Cardiac septum (tissue), 1 donor: ENCODE results near the gene HPRT1. TPM values are rescaled to one million over a fixed set of nuclear protein-coding genes. Genes with fewer than 3 reads are reported as not detected.
A peak's percentile ranks its signal among the peaks of the same experiment; 100 is the strongest.
"Not testable (repeated sequence)": the region's sequence is repeated elsewhere in the genome, so short reads cannot be mapped to it uniquely, and the experiment has no call there.

Experiments used
- DNase-seq: peaks from one replicate; pipeline ENCODE4 v3.0.0-alpha.2; 2020; ENCODE audit warnings: low spot score
- intact Hi-C: fragments of 100-400 bp; cut with DNase I; formaldehyde crosslinking; loops from one replicate; pipeline ENCODE4 v1.14.0; 2022
- long read RNA-seq: library from polyadenylated mRNA; unstranded; transcript quantifications from one replicate; pipeline ENCODE4 v2.0.0, GENCODE V29; 2021
- total RNA-seq: library from RNA; stranded (reverse); fragmentation: NEBNext Ultra II Directional; extraction: Animal tissue kit (Norgen Biotek cat#: 25700); gene quantifications from one replicate; pipeline ENCODE4 v1.2.1, GENCODE V29; 2021
- donor health status: DM: no; HTN: no; CAD: no.

Gene HPRT1
- total RNA-seq, result 24.9 TPM
- long read RNA-seq, partial matches to known transcripts, result 0 of 3 reads
- long read RNA-seq, other reads (novel, unspliced or antisense), result 1 of 3 reads

- intact Hi-C loops, result no loop called here
- peak; percentile 94 for DNase-seq
These were observed at the start of gene HPRT1 for GRCh38 chrX:134460005-134460861. HPRT1 (plus strand) TSS chrX:134460165; CDS start chrX:134460312, 147 bp downstream.

- intact Hi-C loops, result no loop called here
- DNase-seq, result no peak
These were observed 43.9 kb upstream of the HPRT1 start for GRCh38 chrX:134416087-134416486.

- intact Hi-C loops, result no loop called here
- no peak for DNase-seq
These were observed 41.5 kb upstream of the HPRT1 start for GRCh38 chrX:134418317-134419113.

- intact Hi-C loops, result no loop called here
- DNase-seq, result no peak
These were observed 40.2 kb upstream of the HPRT1 start for GRCh38 chrX:134419784-134420183.

GRCh38 chrX:134423606-134424005, 36.4 kb upstream of the HPRT1 start:
- intact Hi-C loops, result no loop called here
- no peak for DNase-seq

- no peak for DNase-seq
- intact Hi-C loops, result no loop called here
These were observed 33.7 kb upstream of the HPRT1 start for GRCh38 chrX:134426281-134426680.

GRCh38 chrX:134431894-134432293, 28.1 kb upstream of the HPRT1 start:
- no peak for DNase-seq
- intact Hi-C loops, result no loop called here

- DNase-seq, result no peak
- intact Hi-C loops, result no loop called here
These were observed 24.1 kb upstream of the HPRT1 start for GRCh38 chrX:134435894-134436293.

- DNase-seq, result no peak
- intact Hi-C loops, result no loop called here
These were observed 16.9 kb upstream of the HPRT1 start for GRCh38 chrX:134443020-134443419.

GRCh38 chrX:134443461-134443860, 16.5 kb upstream of the HPRT1 start:
- no peak for DNase-seq
- intact Hi-C loops, result no loop called here

- DNase-seq, result no peak
- intact Hi-C loops, result no loop called here
These were observed 15.3 kb upstream of the HPRT1 start for GRCh38 chrX:134444681-134445080.

- no peak for DNase-seq
- intact Hi-C loops, result no loop called here
These were observed 7.4 kb upstream of the HPRT1 start for GRCh38 chrX:134452596-134452995.

- DNase-seq, result no peak
- intact Hi-C loops, result no loop called here
These were observed 6.3 kb upstream of the HPRT1 start for GRCh38 chrX:134453631-134454030.

- intact Hi-C loops, result no loop called here
- no peak for DNase-seq
These were observed 5.5 kb upstream of the HPRT1 start for GRCh38 chrX:134454506-134454905.

- intact Hi-C loops, result no loop called here
- no peak for DNase-seq
These were observed 2.3 kb upstream of the HPRT1 start for GRCh38 chrX:134457708-134458107.

GRCh38 chrX:134459683-134460004, 321 bp upstream of the HPRT1 start:
- intact Hi-C loops, result no loop called here
- no peak for DNase-seq

- intact Hi-C loops, result no loop called here
- DNase-seq, result no peak
These were observed 876 bp downstream of the HPRT1 start for GRCh38 chrX:134460862-134461220.

GRCh38 chrX:134461437-134461836, 1.5 kb downstream of the HPRT1 start:
- no peak for DNase-seq
- intact Hi-C loops, result no loop called here

GRCh38 chrX:134462927-134463326, 3.0 kb downstream of the HPRT1 start:
- DNase-seq, result no peak
- intact Hi-C loops, result no loop called here

GRCh38 chrX:134464453-134464852, 4.5 kb downstream of the HPRT1 start:
- intact Hi-C loops, DNase-seq: not testable (repeated sequence)

GRCh38 chrX:134469486-134469885, 9.5 kb downstream of the HPRT1 start:
- DNase-seq, result no peak

More at GRCh38 chrX:134469486-134469885, 9.5 kb downstream of the HPRT1 start:
- intact Hi-C loops, result no loop called here
